H1 (cell line): ENCODE results near the gene SNX20. TPM values are rescaled to one million over a fixed set of nuclear protein-coding genes. Genes with fewer than 3 reads are reported as not detected.

Experiments used
- CTCF ChIA-PET: fragments of 300-600 bp; sonication (Branson Sonifier 250); formaldehyde crosslinking; loops from one replicate; lab custom pipeline; 2021; ENCODE audit not compliant: partially characterized antibody; lab: Charles Lee
- POLR2A ChIA-PET: fragments of 300-600 bp; sonication (Branson Sonifier 250); formaldehyde crosslinking; loops from one replicate; lab custom pipeline; 2021; ENCODE audit warnings: inconsistent platforms; ENCODE audit not compliant: partially characterized antibody; lab: Charles Lee
- DNase-seq, 2 experiments: peaks; one replicate each; pipeline versions ENCODE4 v3.0.0 to v3.0.0-alpha.2; 2010 to 2022; ENCODE audit warnings: low spot score in 2 of 2, low read depth in 1 of 2, mixed read lengths in 1 of 2
- FAIRE-seq: peaks from 2 replicates; lab custom pipeline; 2011; peaks lifted over from hg19 to GRCh38; lab: Jason Lieb, UNC
- H2AFZ ChIP-seq: 2 replicates; pipeline ENCODE4 v1.8.1; 2012; ENCODE audit warnings: low read length, inconsistent platforms
- H2AK5ac ChIP-seq: 2 replicates; pipeline ENCODE4 v1.6.1; 2013; ENCODE audit warnings: low read depth, low read length
- H2BK120ac ChIP-seq: replicated peaks from 2 replicates; pipeline ENCODE3; 2013; ENCODE audit warnings: low read depth, low read length, inconsistent platforms
- H2BK12ac ChIP-seq: 2 replicates; pipeline ENCODE4 v1.6.1; 2013; ENCODE audit warnings: low read depth, low read length
- H2BK15ac ChIP-seq: 2 replicates; pipeline ENCODE4 v1.6.1; 2013; ENCODE audit warnings: low read length
- H2BK20ac ChIP-seq: 2 replicates; pipeline ENCODE4 v1.6.1; 2013; ENCODE audit warnings: low read length
- H2BK5ac ChIP-seq: 2 replicates; pipeline ENCODE4 v1.6.1; 2013; ENCODE audit warnings: low read depth, low read length
- H3K14ac ChIP-seq: 2 replicates; pipeline ENCODE4 v1.6.1; 2013; ENCODE audit warnings: inconsistent platforms; ENCODE audit not compliant: insufficient read length
- H3K18ac ChIP-seq: 2 replicates; pipeline ENCODE4 v1.6.1; 2013; ENCODE audit warnings: low read length; ENCODE audit errors: extremely low read depth
- H3K23ac ChIP-seq: 2 replicates; pipeline ENCODE4 v1.6.1; 2013; ENCODE audit warnings: inconsistent platforms; ENCODE audit not compliant: insufficient read length
- H3K23me2 ChIP-seq: 2 replicates; pipeline ENCODE4 v1.6.1; 2013; ENCODE audit warnings: low read depth, low read length
- H3K27ac ChIP-seq: 2 replicates; pipeline ENCODE4 v1.6.1; 2011; ENCODE audit warnings: low read depth, low read length, inconsistent platforms
- H3K27me3 ChIP-seq, 4 experiments: replicated peaks in 1 of 4; 1 replicate in 1 of 4; 2 replicates in 3 of 4; pipeline versions ENCODE4 v1.6.1 to v1.8.1; 2011 to 2013; ENCODE audit warnings: low read length in 3 of 4, mild to moderate bottlenecking in 3 of 4, inconsistent platforms in 2 of 4, mixed read lengths in 2 of 4, moderate library complexity in 1 of 4; ENCODE audit not compliant: control insufficient read depth in 3 of 4, insufficient read depth in 3 of 4; ENCODE audit errors: extremely low read depth in 1 of 4
- H3K36me3 ChIP-seq, 4 experiments: 2 replicates each; pipeline versions ENCODE4 v1.6.1 to v1.8.1; 2011 to 2013; ENCODE audit warnings: mild to moderate bottlenecking in 4 of 4, low read length in 3 of 4, moderate library complexity in 2 of 4, control low read depth in 1 of 4, inconsistent platforms in 1 of 4; ENCODE audit not compliant: insufficient read depth in 4 of 4, control insufficient read depth in 2 of 4
- H3K4ac ChIP-seq: replicated peaks from 2 replicates; pipeline ENCODE3; 2013; ENCODE audit warnings: low read length, low read depth, mixed read lengths, inconsistent platforms; ENCODE audit not compliant: insufficient read length
- H3K4me1 ChIP-seq, 4 experiments: replicated peaks in 1 of 4; 1 replicate in 1 of 4; 2 replicates in 3 of 4; pipeline versions ENCODE4 v1.6.1 to v1.8.1; 2011 to 2013; ENCODE audit warnings: low read length in 3 of 4, inconsistent platforms in 2 of 4, mixed read lengths in 1 of 4; ENCODE audit not compliant: insufficient read depth in 4 of 4, control insufficient read depth in 3 of 4
- H3K4me2 ChIP-seq, 2 experiments: 2 replicates each; pipeline versions ENCODE4 v1.6.1 to v1.8.1; 2011 to 2013; ENCODE audit warnings: low read depth in 2 of 2, low read length in 2 of 2, control low read depth in 1 of 2, inconsistent platforms in 1 of 2, mild to moderate bottlenecking in 1 of 2; ENCODE audit not compliant: insufficient read depth in 1 of 2
- H3K4me3 ChIP-seq, 4 experiments: fragments of 200-600, 300-600 bp in 1 of 4; sonication (generic), shearing (Covaris generic), sonication (Bioruptor Twin) in 1 of 4; 2 replicates each; pipeline versions ENCODE4 v1.5.1 to v1.8.1; 2011 to 2016; ENCODE audit warnings: low read length in 4 of 4, low read depth in 3 of 4, control low read depth in 2 of 4, inconsistent platforms in 2 of 4, mild to moderate bottlenecking in 2 of 4, mixed read lengths in 1 of 4, moderate library complexity in 1 of 4; ENCODE audit not compliant: insufficient read depth in 2 of 4; ENCODE audit errors: extremely low read depth in 1 of 4
- H3K56ac ChIP-seq: replicated peaks from 2 replicates; pipeline ENCODE3; 2013; ENCODE audit warnings: low read depth, mild to moderate bottlenecking, mixed read lengths, low read length, inconsistent platforms; ENCODE audit not compliant: insufficient read length
- H3K79me1 ChIP-seq: 2 replicates; pipeline ENCODE4 v1.6.1; 2013; ENCODE audit warnings: low read depth, low read length, control low read depth
- H3K79me2 ChIP-seq, 2 experiments: 2 replicates each; pipeline versions ENCODE4 v1.6.1 to v1.8.1; 2012 to 2013; ENCODE audit warnings: low read length in 2 of 2, mild to moderate bottlenecking in 2 of 2, inconsistent platforms in 1 of 2; ENCODE audit not compliant: insufficient read depth in 2 of 2, control insufficient read depth in 1 of 2
- H3K9ac ChIP-seq, 4 experiments: replicated peaks in 1 of 4; 1 replicate in 1 of 4; 2 replicates in 3 of 4; pipeline versions ENCODE4 v1.6.1 to v1.8.1; 2011 to 2013; ENCODE audit warnings: low read depth in 3 of 4, low read length in 3 of 4, control low read depth in 2 of 4, mild to moderate bottlenecking in 2 of 4, moderate library complexity in 2 of 4, inconsistent platforms in 1 of 4; ENCODE audit errors: extremely low read depth in 1 of 4
- H3K9me3 ChIP-seq, 2 experiments: 2 replicates each; pipeline versions ENCODE4 v1.6.1 to v1.8.1; 2012 to 2013; ENCODE audit warnings: mild to moderate bottlenecking in 2 of 2, moderate library complexity in 2 of 2, control low read depth in 1 of 2, inconsistent platforms in 1 of 2, low read depth in 1 of 2, low read length in 1 of 2, mixed read lengths in 1 of 2; ENCODE audit not compliant: insufficient read depth in 2 of 2
- H4K20me1 ChIP-seq, 2 experiments: replicated peaks in 1 of 2; 2 replicates each; pipeline versions ENCODE3 to v1.8.1; 2011 to 2013; ENCODE audit warnings: inconsistent platforms in 2 of 2, low read length in 2 of 2, mild to moderate bottlenecking in 1 of 2; ENCODE audit not compliant: insufficient read depth in 2 of 2, control insufficient read depth in 1 of 2
- H4K5ac ChIP-seq: 2 replicates; pipeline ENCODE4 v1.6.1; 2013; ENCODE audit warnings: low read length, low read depth, mixed read lengths, inconsistent platforms; ENCODE audit not compliant: insufficient read length
- H4K8ac ChIP-seq: 2 replicates; pipeline ENCODE4 v1.8.0; 2013; ENCODE audit warnings: mild to moderate bottlenecking, moderate library complexity, low read length, inconsistent platforms; ENCODE audit not compliant: insufficient read depth; ENCODE audit errors: extremely low read depth
- H4K91ac ChIP-seq: replicated peaks from 2 replicates; pipeline ENCODE3; 2013; ENCODE audit warnings: low read length, mixed read lengths, inconsistent platforms; ENCODE audit not compliant: insufficient read length
- CEBPB ChIP-seq: IDR thresholded peaks from 2 replicates; pipeline ENCODE4 v1.6.1; 2012; ENCODE audit warnings: low read depth, low read length
- CHD2 ChIP-seq: IDR thresholded peaks from 2 replicates; pipeline ENCODE4 v1.6.1; 2012; ENCODE audit warnings: low read length, improper control_type of control experiment
- FOSL1 ChIP-seq: IDR thresholded peaks from 2 replicates; pipeline ENCODE4 v1.6.1; 2011; ENCODE audit warnings: mild to moderate bottlenecking, low read depth, low read length, moderate library complexity; ENCODE audit not compliant: insufficient read depth
- GABPA ChIP-seq: IDR thresholded peaks from 2 replicates; pipeline ENCODE4 v1.6.1; 2011; ENCODE audit warnings: mild to moderate bottlenecking, low read length, moderate library complexity, borderline replicate concordance; ENCODE audit not compliant: insufficient read depth
- HDAC6 ChIP-seq: IDR thresholded peaks from one replicate; pipeline ENCODE4 v1.7.1; 2012; ENCODE audit warnings: low read depth, mild to moderate bottlenecking, inconsistent platforms, low read length, moderate library complexity
- KDM4A ChIP-seq: IDR thresholded peaks from one replicate; pipeline ENCODE4 v1.7.1; 2012; ENCODE audit warnings: low read depth, mild to moderate bottlenecking, moderate library complexity, low read length, inconsistent platforms; ENCODE audit not compliant: severe bottlenecking
- POU5F1 ChIP-seq: IDR thresholded peaks from 2 replicates; pipeline ENCODE4 v1.6.1; 2011; ENCODE audit warnings: low read depth, mild to moderate bottlenecking, low read length, moderate library complexity
- TCF12 ChIP-seq: IDR thresholded peaks from 2 replicates; pipeline ENCODE4 v1.6.1; 2011; ENCODE audit warnings: low read depth, mild to moderate bottlenecking, low read length
- TEAD4 ChIP-seq: IDR thresholded peaks from 2 replicates; pipeline ENCODE4 v1.6.1; 2012; ENCODE audit warnings: low read depth, low read length, inconsistent platforms, mixed read lengths
- ZNF274 ChIP-seq: IDR thresholded peaks from 2 replicates; pipeline ENCODE4 v1.7.0; 2012; ENCODE audit warnings: low read length, borderline replicate concordance; ENCODE audit errors: extremely low read depth
- whole genome bisulfite sequencing, 2 experiments: shearing (Covaris generic) in 1 of 2; methylation state at CpG; one replicate each; pipeline versions ENCODE4 v1.1.6 to v1.1.7; 2013 to 2015; ENCODE audit warnings: low lambda C conversion rate in 2 of 2, mixed read lengths in 2 of 2, inconsistent platforms in 1 of 2, low coverage in 1 of 2, missing lambda C conversion rate in 1 of 2; ENCODE audit not compliant: insufficient replicate concordance in 2 of 2, insufficient coverage in 1 of 2, insufficient read length in 1 of 2; ENCODE audit errors: extremely low coverage in 1 of 2, missing lambda C conversion rate in 1 of 2; 5-methylcytosine and 5-hydroxymethylcytosine counted together
- long read RNA-seq, 2 experiments: library from RNA in 1 of 2; library from capped mRNA in 1 of 2; stranded (forward); transcript quantifications; one replicate each; pipeline ENCODE4 v2.0.0, GENCODE V29; 2021; ENCODE audit warnings: inconsistent platforms in 1 of 2
- polyA minus RNA-seq, 3 experiments: library from RNA; depleted of rRNA, polyadenylated mRNA; stranded (reverse); fragments of >200 nt; gene quantifications; 1 replicate in 2 of 3; 2 replicates in 1 of 3; pipeline ENCODE4 v1.2.3, GENCODE V29; 2011
- polyA plus RNA-seq, 7 experiments: library from polyadenylated mRNA; depleted of rRNA in 3 of 7; stranded (reverse) in 5 of 7; unstranded in 2 of 7; fragments of >200 nt in 5 of 7; fragments of 200-250 nt in 2 of 7; gene quantifications; 1 replicate in 5 of 7; 2 replicates in 1 of 7; 4 replicates in 1 of 7; pipeline versions ENCODE4 v1.2.1 to v1.2.3, GENCODE V29; 2011 to 2013; ENCODE audit warnings: missing spikeins in 2 of 7, mixed read lengths in 2 of 7
- total RNA-seq: library from RNA; stranded (reverse); fragmentation: NEBNext Ultra II Directional; extraction: Animal tissue kit (Norgen Biotek cat#: 25700); gene quantifications from 2 replicates; pipeline ENCODE4 v1.2.1, GENCODE V29; 2021

Gene SNX20, protein sequence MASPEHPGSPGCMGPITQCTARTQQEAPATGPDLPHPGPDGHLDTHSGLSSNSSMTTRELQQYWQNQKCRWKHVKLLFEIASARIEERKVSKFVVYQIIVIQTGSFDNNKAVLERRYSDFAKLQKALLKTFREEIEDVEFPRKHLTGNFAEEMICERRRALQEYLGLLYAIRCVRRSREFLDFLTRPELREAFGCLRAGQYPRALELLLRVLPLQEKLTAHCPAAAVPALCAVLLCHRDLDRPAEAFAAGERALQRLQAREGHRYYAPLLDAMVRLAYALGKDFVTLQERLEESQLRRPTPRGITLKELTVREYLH
- total RNA-seq (not detected in 2 replicates), polyA plus RNA-seq (2011; rRNA removed) (not detected in 2 replicates), polyA minus RNA-seq (2011; rRNA and poly(A)+ RNA removed) (0.17 TPM in 1 of 2 replicates, not detected in the other)
- polyA plus RNA-seq (2011; cell fraction: cytosol; rRNA removed), result not detected
- polyA plus RNA-seq (2011; cell fraction: nucleus; rRNA removed), result not detected
- not detected in 4 replicates for polyA plus RNA-seq (2012, experiment 1 of 2)
- polyA plus RNA-seq (2012, experiment 2 of 2), result not detected
- polyA plus RNA-seq (2013, experiment 1 of 2), result not detected
- polyA plus RNA-seq (2013, experiment 2 of 2), result not detected
- polyA minus RNA-seq (2011; cell fraction: cytosol; rRNA and poly(A)+ RNA removed), result not detected
- not detected for polyA minus RNA-seq (2011; cell fraction: nucleus; rRNA and poly(A)+ RNA removed)
- long read RNA-seq, experiment 1, result 0 reads
- long read RNA-seq, experiment 2, result 0 reads

DNA sequence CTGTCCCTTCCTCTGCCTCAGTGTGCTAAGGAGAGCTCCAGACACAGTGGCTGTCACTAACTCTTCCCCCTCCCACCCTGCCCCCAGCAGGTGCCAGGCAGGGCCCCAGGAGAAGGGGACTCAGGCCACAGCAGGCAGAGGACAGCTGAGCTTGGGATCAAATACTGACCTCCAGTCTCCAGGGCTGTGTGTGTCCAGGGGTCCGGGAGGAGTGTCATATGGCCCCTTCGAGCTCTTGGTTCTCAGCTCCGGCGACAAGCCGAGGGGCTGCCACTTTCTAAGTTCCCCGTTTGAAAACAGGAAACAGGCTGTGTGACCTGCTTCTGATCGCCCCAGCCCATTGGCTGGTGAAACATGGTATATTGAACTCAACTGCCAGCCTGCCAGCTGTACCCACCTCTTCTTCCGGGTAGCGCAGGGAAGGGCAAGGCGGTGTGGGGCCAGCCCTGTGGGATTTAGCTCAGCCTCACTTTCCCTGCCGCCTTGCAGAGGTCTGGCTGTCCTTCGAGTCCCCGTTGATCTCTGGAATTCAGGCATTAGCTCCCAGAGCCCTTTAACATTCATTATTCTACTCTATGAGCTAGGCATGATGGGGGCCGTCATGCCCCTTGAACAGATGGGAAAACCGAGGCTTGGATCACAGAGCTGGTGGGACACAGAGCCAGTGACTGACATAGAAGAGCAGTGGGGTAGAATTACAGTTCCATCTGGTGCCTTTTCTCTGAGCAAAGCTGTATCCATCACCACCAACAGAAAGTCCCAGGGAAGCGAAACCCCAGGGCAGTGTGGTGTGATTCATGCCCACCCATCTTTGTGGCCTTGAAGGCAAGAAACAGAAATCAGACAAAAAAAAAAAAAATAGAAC, at the start of gene SNX20:
TSS of gene SNX20 (minus strand) at position 292 of the 865 bp plus-strand sequence. CDS start 3,786 bp downstream, outside the sequence.
- H2BK20ac ChIP-seq, result no peak within 1 kb of the TSS
- no peak within 1 kb of the TSS for H3K56ac ChIP-seq
- no peak within 1 kb of the TSS for H4K5ac ChIP-seq
- H3K36me3 ChIP-seq, result no peaks in the 10 kb centered on the region
- ChIA-PET POLR2A (no interaction called here), CTCF (interaction anchor here (0.8 to 18.5 kb wide), 6 partner anchors 9 to 120 kb away, joined by 3 to 251 read pairs (median 11); no protein-coding TSS in a partner anchor)
- H3K23me2 ChIP-seq, result no peaks in the 10 kb centered on the region
- no peaks in the 10 kb centered on the region for H3K9me3 ChIP-seq
- no peaks in the 10 kb centered on the region for H3K79me2 ChIP-seq
- no peaks in the 10 kb centered on the region for H3K27me3 ChIP-seq
- no peak within 1 kb of the TSS for H2AK5ac ChIP-seq
- H2BK5ac ChIP-seq, result no peak within 1 kb of the TSS
- H3K14ac ChIP-seq, result no peak within 1 kb of the TSS
- no peaks in the 10 kb centered on the region for H3K4me1 ChIP-seq
- H2BK15ac ChIP-seq, result no peak within 1 kb of the TSS
- no peak within 1 kb of the TSS for H2AFZ ChIP-seq
- whole genome bisulfite sequencing, 2 experiments, result 89% methylated on average over 16 of the region's 16 CpGs; no CpG with 5 or more reads in 1 of the 2 experiments
- H2BK120ac ChIP-seq, result no peak within 1 kb of the TSS
- no peak within 1 kb of the TSS for H3K4me2 ChIP-seq
- no peaks in the 10 kb centered on the region for H4K20me1 ChIP-seq
- H3K27ac ChIP-seq, result no peak within 1 kb of the TSS
- no peak within 1 kb of the TSS for H4K8ac ChIP-seq
- no peak within 1 kb of the TSS for H3K4ac ChIP-seq
- H3K4me3 ChIP-seq, result no peak within 1 kb of the TSS
- no peak for FAIRE-seq
- no peak within 1 kb of the TSS for H4K91ac ChIP-seq
- no peak within 1 kb of the TSS for H2BK12ac ChIP-seq
- H3K18ac ChIP-seq, result no peak within 1 kb of the TSS
- no peaks in the 10 kb centered on the region for H3K79me1 ChIP-seq
- no peak within 1 kb of the TSS for H3K9ac ChIP-seq
- DNase-seq, result no peak
- H3K23ac ChIP-seq, result no peak within 1 kb of the TSS
- TF ChIP-seq ZNF274 (no peak), POU5F1 (no peak), TCF12 (no peak), CHD2 (no peak), CEBPB (no peak), FOSL1 (no peak), GABPA (no peak), HDAC6 (no peak), KDM4A (no peak), TEAD4 (no peak)
